Progenitor cell of endocrine pancreas (in vitro differentiated cells): ENCODE data around the gene CMTR1. TPM values are rescaled to one million over a fixed set of nuclear protein-coding genes. Genes with fewer than 3 reads are reported as not detected.

Experiments used
- DNase-seq: peaks from one replicate; pipeline ENCODE4 v3.0.0; 2021; ENCODE audit warnings: low spot score; ENCODE audit not compliant: unreplicated experiment
- H3K27ac Mint-ChIP-seq: 2 replicates; pipeline ENCODE4 v1.8.0; 2021; ENCODE audit warnings: mild to moderate bottlenecking, moderate library complexity, mixed read lengths
- H3K27me3 Mint-ChIP-seq: 2 replicates; pipeline ENCODE4 v1.8.0; 2021; ENCODE audit warnings: mixed read lengths
- H3K36me3 Mint-ChIP-seq: 2 replicates; pipeline ENCODE4 v1.8.0; 2022; ENCODE audit warnings: mixed read lengths; ENCODE audit not compliant: insufficient read depth
- H3K4me1 Mint-ChIP-seq: 2 replicates; pipeline ENCODE4 v1.8.0; 2021; ENCODE audit warnings: low read depth, mixed read lengths
- H3K4me3 Mint-ChIP-seq: 2 replicates; pipeline ENCODE4 v1.8.0; 2021; ENCODE audit warnings: low read depth, mild to moderate bottlenecking, moderate library complexity, mixed read lengths
- H3K9me3 Mint-ChIP-seq: 2 replicates; pipeline ENCODE4 v1.8.0; 2021; ENCODE audit warnings: low read depth, mixed read lengths
- total RNA-seq: library from RNA; stranded (reverse); gene quantifications from 2 replicates; pipeline ENCODE4 v1.2.1, GENCODE V29; 2021
- TF ChIP-seq, protein P1 (sequence below): fragments of 200-600 bp; sonication (generic); IDR thresholded peaks from one replicate; pipeline ENCODE4 v1.5.0; 2021; ENCODE audit warnings: antibody characterized with exemption, mild to moderate bottlenecking; ENCODE audit not compliant: unreplicated experiment

CMTR1 gene
- total RNA-seq, 1 donor from 2014 or later, result 48.0 TPM

GRCh38 chr6:37522836-37523235, 89.8 kb downstream of the CMTR1 start:
- Mint-ChIP-seq H3K36me3 (no peaks in the 10 kb centered on the region), H3K4me1 (no peaks in the 10 kb centered on the region)

DNA sequence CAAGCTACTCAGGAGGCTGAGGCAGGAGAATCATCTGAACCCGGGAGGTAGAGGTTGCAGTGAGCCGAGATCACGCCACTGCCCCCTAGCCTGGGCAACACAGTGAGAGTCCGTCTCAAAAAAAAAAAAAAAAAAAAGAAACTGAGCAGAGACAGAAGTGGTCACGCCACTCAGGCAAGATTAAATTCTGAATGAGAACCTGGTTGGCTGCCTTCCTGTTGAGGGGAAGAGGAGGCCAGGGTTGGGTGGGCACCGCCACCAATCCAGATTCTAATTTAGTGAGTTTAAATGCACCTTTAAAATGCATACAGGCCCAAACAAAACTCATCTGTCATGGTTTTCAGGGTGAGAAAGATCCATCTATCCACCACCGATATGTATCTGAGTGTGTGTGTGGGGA, 90.4 kb downstream of the CMTR1 start:
- Mint-ChIP-seq H3K27ac (no peak overlapping the region), H3K4me3 (no peak overlapping the region), H3K9me3 (peaks cover 5% of the 10 kb centered on the region), H3K4me1 (no peaks in the 10 kb centered on the region), H3K36me3 (no peaks in the 10 kb centered on the region), H3K27me3 (peaks cover 54% of the 10 kb centered on the region)
- TF ChIP-seq, protein P1, sequence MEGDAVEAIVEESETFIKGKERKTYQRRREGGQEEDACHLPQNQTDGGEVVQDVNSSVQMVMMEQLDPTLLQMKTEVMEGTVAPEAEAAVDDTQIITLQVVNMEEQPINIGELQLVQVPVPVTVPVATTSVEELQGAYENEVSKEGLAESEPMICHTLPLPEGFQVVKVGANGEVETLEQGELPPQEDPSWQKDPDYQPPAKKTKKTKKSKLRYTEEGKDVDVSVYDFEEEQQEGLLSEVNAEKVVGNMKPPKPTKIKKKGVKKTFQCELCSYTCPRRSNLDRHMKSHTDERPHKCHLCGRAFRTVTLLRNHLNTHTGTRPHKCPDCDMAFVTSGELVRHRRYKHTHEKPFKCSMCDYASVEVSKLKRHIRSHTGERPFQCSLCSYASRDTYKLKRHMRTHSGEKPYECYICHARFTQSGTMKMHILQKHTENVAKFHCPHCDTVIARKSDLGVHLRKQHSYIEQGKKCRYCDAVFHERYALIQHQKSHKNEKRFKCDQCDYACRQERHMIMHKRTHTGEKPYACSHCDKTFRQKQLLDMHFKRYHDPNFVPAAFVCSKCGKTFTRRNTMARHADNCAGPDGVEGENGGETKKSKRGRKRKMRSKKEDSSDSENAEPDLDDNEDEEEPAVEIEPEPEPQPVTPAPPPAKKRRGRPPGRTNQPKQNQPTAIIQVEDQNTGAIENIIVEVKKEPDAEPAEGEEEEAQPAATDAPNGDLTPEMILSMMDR, result no peak
- no peak for DNase-seq

More at GRCh38 chr6:37522836-37523235, 89.8 kb downstream of the CMTR1 start:
- Mint-ChIP-seq H3K27me3 (peaks cover 51% of the 10 kb centered on the region), H3K9me3 (peaks cover 5% of the 10 kb centered on the region), H3K27ac (no peak overlapping the region), H3K4me3 (no peak overlapping the region)
- TF ChIP-seq, protein P1, result no peak
- DNase-seq, result no peak

DNA sequence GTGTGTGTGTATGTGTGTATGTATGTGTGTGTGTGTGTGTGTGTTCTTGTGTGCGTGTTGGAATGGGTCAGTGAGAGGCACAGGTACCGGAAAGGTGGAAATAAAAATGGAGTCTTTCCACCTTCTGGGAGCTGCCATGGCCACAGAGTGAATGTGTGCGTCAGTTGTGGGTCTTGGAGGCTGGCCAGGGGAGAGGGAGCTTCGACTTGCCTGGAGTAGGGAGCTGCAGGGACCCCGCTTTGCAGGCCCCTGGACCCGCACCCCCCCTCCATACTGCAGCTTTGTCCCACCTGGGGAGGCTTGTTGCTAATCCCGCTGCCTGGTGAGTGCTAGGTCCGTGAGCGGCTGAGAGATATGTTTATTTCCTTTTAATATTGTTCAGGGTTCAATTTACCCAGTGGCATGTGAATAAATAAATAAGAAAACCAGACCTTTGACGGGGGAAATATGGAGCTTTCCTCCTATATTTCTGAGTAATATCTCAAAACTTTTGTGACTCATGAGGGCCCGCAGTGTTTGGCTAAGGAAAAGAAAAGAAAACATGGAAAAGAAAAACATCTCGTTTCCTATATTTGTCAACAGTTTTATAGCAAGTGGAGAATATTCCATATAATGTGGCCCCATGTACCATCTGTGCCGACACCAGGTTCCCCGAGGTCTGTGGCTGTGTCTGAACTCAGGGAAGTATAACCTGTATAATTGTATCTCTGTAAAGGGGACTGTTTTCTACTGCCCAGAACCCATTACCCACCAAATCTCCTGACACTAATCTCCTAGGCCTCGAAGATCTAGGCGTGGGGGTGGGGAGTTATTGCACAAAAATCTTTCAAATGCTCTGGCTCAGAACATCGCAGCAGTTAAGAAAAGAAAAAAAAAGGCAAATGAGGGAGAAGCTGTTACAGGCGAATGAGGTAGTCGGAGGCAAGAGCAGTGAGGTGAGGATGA, 91.3 kb downstream of the CMTR1 start:
- no peak overlapping the region for H3K27ac Mint-ChIP-seq

DNA sequence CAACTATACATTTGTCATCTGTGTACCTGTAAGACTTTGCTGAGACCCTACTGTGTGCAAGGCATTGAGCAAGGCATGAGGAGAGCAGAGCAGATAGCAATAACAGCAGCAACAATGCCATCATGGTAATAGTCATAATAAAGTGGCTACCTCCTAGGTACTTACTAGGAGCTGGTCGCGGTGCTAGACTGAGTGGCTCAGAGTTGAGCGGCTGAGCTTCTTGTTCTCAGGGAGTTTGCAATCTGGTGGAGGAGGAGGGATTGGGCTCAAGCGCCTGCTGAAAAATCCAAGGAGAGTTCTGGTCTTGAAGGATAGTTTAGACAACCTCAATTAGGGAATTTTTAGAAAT, 91.9 kb downstream of the CMTR1 start:
- Mint-ChIP-seq H3K4me1 (no peaks in the 10 kb centered on the region), H3K9me3 (no peaks in the 10 kb centered on the region), H3K4me3 (no peak overlapping the region), H3K27ac (no peak overlapping the region), H3K36me3 (no peaks in the 10 kb centered on the region), H3K27me3 (peaks cover 57% of the 10 kb centered on the region)
- TF ChIP-seq, protein P1, result no peak
- DNase-seq, result no peak

More for the DNA sequence above, 91.3 kb downstream of the CMTR1 start:
- DNase-seq, result no peak
- TF ChIP-seq, protein P1, result no peak
- H3K4me3 Mint-ChIP-seq, result no peak overlapping the region
- peaks cover 2% of the 10 kb centered on the region for H3K9me3 Mint-ChIP-seq
- no peaks in the 10 kb centered on the region for H3K4me1 Mint-ChIP-seq
- H3K27me3 Mint-ChIP-seq, result peaks cover 54% of the 10 kb centered on the region
- H3K36me3 Mint-ChIP-seq, result no peaks in the 10 kb centered on the region

DNA sequence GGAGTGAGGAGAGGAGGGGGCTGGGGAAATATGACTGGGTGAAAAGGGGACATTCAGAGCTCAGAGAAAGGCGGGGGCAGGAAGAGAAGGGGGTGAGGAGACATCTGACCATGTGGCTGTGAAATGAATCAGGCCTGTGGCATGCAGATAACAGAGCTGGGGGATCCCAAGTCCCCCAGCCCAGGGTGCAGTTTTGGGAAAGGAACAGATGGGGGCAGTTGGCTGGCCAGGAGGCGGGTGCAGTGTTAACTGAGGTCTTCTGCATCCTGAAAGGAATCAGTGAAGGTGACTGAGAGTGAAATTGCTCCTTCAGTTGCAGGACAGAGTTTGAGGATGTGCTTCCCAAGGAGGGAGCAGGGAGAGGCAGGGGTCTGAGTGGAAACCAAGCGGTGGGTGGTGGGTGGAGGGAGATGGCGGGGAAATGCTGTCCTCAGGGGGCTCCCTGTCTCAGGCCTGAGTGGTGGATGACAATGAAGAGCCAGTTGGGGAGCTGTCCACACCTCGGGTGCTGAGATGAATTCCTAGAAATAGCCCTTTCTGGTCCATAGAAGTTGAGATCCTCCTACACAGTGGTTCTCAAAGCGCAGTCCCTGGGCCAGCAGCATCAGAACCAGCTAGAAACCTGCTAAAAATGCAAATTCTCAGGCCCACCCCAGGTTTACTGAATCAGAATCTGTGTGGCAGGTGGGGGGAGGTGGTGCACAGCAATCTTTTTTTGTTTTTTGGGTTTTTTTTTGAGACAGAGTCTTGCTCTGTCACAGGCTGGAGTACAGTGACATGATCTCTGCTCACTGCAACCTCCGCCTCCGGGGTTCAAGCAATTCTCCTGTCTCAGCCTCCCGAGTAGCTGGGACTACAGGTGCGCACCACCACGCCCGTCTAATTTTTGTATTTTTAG, 92.7 kb downstream of the CMTR1 start:
- Mint-ChIP-seq H3K36me3 (no peaks in the 10 kb centered on the region), H3K9me3 (no peaks in the 10 kb centered on the region), H3K27ac (no peak overlapping the region), H3K4me1 (no peaks in the 10 kb centered on the region), H3K4me3 (no peak overlapping the region), H3K27me3 (peaks cover 63% of the 10 kb centered on the region)
- no peak for DNase-seq
- TF ChIP-seq, protein P1, result no peak
